Stimulated activated CD8-positive, alpha-beta memory T cell treated with anti-CD3 and anti-CD28 coated beads, Interleukin-15, amount 100 ng/mL, for 24 hours (primary cell): ENCODE data around the gene ARPP19.
"Not testable (repeated sequence)": the region's sequence is repeated elsewhere in the genome, so short reads cannot be mapped to it uniquely, and the experiment has no call there.

Experiments used
- DNase-seq: peaks from one replicate; pipeline ENCODE4 v3.0.0-alpha.2; 2020; ENCODE audit warnings: low read depth

The ARPP19 gene

DNA sequence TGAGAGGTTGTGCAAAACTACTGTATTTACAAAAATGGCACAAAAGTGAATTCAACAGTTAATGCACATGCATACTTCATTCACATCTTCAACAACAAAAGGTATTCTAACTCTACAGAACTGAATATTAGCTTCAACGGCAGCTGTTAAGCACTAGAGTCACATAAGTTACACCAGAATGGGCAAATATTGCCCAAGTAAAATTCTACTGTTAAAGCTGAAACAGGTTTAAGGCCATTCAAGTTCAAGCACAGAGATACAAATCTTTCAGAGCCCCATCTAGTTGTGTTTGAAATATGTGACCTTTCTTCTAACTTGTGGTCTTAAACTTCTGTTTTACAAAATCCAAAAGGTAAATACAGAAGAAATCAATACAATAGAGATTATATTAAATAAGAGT lies 17.6 kb downstream of the ARPP19 start:
- not testable (repeated sequence) for DNase-seq

- DNase-seq = no peak
Measured at GRCh38 chr15:52546031-52546751, 22.6 kb downstream of the ARPP19 start.

DNA sequence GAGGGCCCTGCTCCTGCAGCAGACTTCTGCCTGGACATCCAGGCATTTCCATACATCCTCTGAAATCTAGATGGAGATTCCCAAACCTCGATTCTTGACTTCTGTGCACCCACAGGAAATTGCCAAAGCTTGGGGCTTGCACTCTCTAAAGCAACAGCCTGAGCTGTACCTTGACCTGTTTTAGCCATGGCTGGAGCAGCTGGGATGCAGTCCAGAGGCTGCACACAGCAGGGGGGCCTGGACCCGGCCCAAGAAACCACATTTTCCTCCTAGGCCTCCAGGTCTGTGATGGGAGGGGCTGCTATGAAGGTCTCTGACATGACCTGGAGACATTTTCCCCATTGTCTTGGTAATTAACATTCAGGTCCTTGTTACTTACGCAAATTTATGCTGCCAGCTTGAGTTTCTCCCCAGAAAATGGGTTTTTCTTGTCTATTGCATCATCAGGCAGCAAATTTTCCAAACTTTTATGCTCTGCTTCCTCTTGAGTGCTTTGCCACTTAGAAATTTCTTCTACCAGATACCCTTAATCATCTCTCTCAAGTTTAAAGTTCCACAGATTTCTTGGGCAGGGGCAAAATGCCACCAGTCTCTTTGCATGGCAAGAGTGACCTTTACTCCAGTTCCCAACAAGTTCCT lies 28.3 kb downstream of the ARPP19 start:
- no peak for DNase-seq

DNA sequence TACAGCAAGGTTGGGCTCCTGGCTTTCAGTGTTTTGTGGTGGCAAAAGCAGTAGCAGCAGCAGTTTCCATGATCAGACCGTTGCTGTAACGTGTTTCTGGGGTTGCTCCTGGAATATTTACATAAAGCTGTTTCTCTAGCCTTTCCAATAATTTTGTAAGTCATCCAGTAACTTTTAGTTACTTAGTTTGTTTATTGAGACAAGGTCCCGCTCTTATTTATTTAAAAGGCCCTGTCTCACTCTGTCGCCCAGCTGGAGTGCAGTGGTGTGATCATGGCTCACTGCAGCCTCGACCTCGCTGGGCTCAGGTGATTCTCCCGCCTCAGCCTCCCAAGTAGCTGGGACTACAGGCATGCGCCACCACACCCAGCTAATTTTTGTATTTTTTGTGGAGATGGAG lies 31.4 kb downstream of the ARPP19 start:
- DNase-seq = no peak

- no peak for DNase-seq
Measured at GRCh38 chr15:52532427-52532826, 36.4 kb downstream of the ARPP19 start.

DNA sequence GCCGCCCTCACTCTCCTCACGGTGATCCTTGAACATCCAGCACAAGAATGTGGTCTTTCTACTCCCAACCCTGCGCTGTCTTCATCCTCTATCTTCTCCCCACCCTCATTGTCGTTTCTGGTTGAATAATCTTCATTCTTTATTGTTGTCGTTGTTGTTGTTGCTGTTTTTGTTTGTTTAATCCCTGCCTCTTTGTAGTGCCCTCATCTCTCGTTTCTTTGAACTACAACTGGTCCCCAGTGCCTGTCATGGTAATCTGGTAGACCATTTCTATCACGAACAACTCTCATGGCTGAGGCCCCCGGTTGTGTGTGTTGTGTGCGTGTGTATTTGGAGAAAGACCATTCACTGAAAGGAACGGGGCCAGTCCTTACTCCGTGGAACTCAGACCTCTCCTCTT lies 38.9 kb downstream of the ARPP19 start:
- DNase-seq = no peak

GRCh38 chr15:52529341-52529924 lies 39.4 kb downstream of the ARPP19 start:
- no peak for DNase-seq

DNA sequence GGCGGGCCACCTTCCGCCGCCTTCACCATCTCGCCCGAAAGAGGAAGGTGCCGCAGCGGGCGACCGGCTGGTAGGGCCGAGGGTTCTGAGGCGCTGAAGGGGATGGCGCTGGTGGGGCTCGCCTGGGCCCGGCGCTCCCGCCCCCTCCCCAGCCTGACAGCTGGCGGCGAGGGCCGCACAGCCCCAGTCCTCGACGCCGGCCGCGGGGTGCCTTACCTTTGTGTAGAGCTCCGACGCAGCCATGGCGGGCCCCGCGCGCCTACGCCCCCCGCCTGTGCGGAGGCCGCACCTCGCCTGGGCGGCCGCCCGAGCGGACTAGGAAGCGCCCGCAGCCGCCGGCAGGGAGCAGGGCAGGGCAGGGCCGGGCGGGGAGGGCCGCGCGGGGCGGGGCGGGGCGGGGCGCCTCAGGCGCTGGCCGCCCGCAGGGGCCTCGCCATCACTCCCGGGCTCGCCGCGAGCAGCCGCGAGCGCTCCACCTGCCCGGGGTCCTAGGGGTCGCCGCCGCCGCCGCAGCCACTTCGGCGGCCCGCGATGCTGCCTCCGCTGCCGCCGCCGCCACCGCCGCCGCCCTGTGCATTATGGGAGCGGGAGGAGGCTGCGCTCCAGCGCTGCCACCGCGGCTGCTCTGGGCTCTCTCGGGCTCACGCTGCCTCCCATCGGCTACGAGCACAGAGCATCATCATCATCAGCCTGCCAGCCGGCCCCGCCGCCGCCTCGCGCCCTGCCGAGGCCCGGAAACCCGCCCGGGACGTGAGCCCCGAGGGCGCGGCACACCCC lies 40.1 kb downstream of the ARPP19 start, which contains the start of gene MYO5A:
Gene MYO5A, minus strand, starts transcription at position 317 of the 777 bp plus-strand sequence. Its CDS starts 74 bp downstream, at position 243.
- DNase-seq = peak; percentile 61

DNA sequence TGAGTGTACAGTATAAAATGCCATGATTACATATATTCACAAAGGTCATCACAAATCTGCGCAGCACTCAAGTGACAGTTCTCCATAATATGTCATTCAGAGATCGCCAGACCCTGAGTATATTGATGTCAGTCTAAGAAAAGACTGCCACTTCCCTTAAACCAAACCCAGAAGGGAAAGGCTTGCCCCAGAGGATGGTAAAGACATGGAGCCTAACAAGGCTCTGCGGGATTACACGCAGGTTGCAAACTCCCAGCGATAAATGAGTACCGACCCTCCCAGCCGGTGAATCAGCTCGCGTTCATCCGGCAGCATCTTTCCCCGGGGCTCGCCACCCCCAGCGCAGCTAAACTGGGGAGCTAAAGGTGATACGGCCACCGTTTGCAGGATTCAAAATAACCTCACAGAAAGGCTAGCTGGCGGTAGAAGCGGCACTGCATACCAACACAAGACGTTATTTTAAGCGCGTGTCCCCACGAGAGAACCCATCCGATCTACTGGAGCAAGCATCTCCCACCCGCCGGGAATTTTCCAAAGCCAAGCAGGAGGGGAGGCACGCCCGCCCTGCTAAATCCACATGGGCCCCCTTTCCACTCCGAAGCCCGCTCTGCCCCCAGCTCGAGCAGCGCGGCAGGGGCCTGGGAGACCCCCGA lies 40.8 kb downstream of the ARPP19 start:
- DNase-seq = no peak

DNA sequence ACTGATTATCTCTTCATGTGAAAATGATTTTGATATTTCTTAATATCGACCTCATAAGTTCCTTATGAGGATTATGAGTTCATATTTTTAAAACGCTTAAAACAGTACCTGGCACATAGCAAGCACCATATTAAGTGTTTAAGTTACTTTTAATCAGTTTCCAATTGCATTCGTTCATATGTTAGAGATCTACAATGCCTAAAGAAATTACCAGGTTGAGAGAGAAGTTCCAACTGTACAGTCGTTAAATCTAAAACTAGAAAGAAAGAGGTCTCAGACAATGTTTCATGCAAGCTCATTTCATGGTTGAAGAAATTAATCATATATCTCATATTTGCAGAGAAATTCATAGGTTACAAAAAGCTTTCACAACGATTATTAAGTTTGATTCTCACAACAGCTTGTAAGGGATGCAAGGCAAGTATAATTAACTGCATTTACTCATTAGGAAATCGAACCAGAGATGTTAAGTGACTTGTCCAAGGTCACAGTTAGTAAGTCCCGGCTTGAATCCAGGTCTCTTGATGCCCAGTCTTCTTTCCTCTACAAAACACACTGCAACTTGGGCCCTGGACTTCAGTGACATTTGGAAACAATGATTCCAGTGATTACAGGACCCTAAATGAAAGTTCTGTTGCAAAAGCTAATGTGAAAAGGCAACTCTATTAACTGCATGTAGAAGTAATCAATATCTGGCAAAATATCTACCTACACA lies 41.5 kb downstream of the ARPP19 start:
- DNase-seq = no peak

- DNase-seq = no peak
Measured at GRCh38 chr15:52524223-52525136, 44.4 kb downstream of the ARPP19 start.

- no peak for DNase-seq
Measured at GRCh38 chr15:52523647-52524046, 45.2 kb downstream of the ARPP19 start.

- DNase-seq = no peak
Measured at GRCh38 chr15:52523192-52523591, 45.6 kb downstream of the ARPP19 start.

DNA sequence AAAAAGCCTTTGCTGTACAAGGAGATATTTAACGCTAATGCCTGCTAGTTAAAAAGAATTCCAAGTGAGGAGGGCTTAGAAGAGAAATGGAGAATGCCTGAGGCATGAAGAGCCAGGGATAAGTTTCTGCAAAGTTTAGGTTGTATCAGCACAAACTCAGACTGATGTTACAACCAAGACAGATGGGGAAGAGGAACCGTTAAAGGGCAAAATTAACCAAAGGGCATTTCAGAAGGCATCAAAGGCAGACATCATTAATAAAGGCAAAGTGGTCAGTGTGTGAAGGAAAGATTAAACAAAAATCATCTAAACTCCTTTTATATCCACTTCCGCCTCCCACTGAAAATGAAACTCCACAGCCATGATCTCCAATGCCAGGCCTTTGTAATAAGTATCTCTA lies 47.1 kb downstream of the ARPP19 start:
- no peak for DNase-seq

GRCh38 chr15:52520421-52520820 lies 48.4 kb downstream of the ARPP19 start:
- no peak for DNase-seq

- DNase-seq = no peak
Measured at GRCh38 chr15:52518487-52519371, 50.1 kb downstream of the ARPP19 start.

- no peak for DNase-seq
Measured at GRCh38 chr15:52517014-52517413, 51.8 kb downstream of the ARPP19 start.

DNA sequence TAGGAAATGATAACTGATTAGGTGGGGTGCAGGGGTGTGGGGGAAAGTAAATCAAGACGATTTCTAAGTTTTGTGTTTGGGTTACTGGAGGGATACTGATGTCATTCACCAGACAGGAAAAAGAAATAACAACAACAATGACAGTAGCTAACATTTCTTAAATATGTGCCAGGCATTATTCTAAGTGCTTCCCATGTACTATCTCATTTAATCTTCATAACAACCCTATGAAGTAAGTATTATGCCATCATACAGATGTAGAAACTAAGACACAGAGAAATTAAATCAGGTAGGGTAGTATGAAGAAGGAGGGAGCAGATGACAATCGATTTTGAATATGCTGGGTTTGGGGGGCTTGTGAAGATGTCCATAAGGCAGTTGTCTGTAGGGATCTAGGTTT lies 53.5 kb downstream of the ARPP19 start:
- no peak for DNase-seq

- DNase-seq = no peak
Measured at GRCh38 chr15:52514482-52514881, 54.3 kb downstream of the ARPP19 start.
